Islet of Langerhans (tissue), 1 donor: ENCODE data around the gene ZP1.

Source experiments
- FAIRE-seq: peaks from one replicate; lab custom pipeline; 2011; peaks lifted over from hg19 to GRCh38; lab: Jason Lieb, UNC

Gene ZP1

GRCh38 chr11:60844045-60844869 lies 23.1 kb upstream of the ZP1 start:
- no peak for FAIRE-seq

GRCh38 chr11:60844870-60845221 lies 22.5 kb upstream of the ZP1 start:
- FAIRE-seq, result peak; percentile 21

GRCh38 chr11:60845338-60845737 lies 22.0 kb upstream of the ZP1 start:
- FAIRE-seq, result no peak

- FAIRE-seq, result no peak
Observed at GRCh38 chr11:60847281-60847680, 20.1 kb upstream of the ZP1 start.

- FAIRE-seq, result no peak
Observed at GRCh38 chr11:60847896-60848295, 19.4 kb upstream of the ZP1 start.

GRCh38 chr11:60848714-60849151 lies 18.6 kb upstream of the ZP1 start:
- FAIRE-seq, result no peak

GRCh38 chr11:60849641-60850520 lies 17.5 kb upstream of the ZP1 start:
- no peak for FAIRE-seq

- no peak for FAIRE-seq
Observed at GRCh38 chr11:60851327-60852104, 15.8 kb upstream of the ZP1 start.

GRCh38 chr11:60852117-60852981 lies 15.0 kb upstream of the ZP1 start:
- FAIRE-seq, result no peak

- no peak for FAIRE-seq
Observed at GRCh38 chr11:60852982-60853950, 14.1 kb upstream of the ZP1 start.

- no peak for FAIRE-seq
Observed at GRCh38 chr11:60854140-60854846, 13.0 kb upstream of the ZP1 start.

- no peak for FAIRE-seq
Observed at GRCh38 chr11:60854847-60855725, 12.3 kb upstream of the ZP1 start.

GRCh38 chr11:60855726-60856633 lies 11.4 kb upstream of the ZP1 start, which contains the start of gene PTGDR2:
Gene PTGDR2 (minus strand): TSS chr11:60855950. CDS start chr11:60853722, 2,228 bp downstream.
- no peak for FAIRE-seq

- no peak for FAIRE-seq
Observed at GRCh38 chr11:60857378-60858232, 9.7 kb upstream of the ZP1 start.

GRCh38 chr11:60858236-60858635 lies 9.1 kb upstream of the ZP1 start:
- no peak for FAIRE-seq

GRCh38 chr11:60858731-60859464 lies 8.4 kb upstream of the ZP1 start:
- FAIRE-seq, result no peak
